Loucy (cell line): ENCODE measurements around the gene OCSTAMP.
A peak's percentile ranks its signal among the peaks of the same experiment; 100 is the strongest.

Source experiments
- CTCF ChIP-seq: fragments of 200-600 bp; sonication (generic); conservative IDR thresholded peaks from 2 replicates; pipeline ENCODE4 v1.5.1; 2014; ENCODE audit warnings: mild to moderate bottlenecking, antibody characterized with exemption, low read length
- EZH2phosphoT487 ChIP-seq: fragments of 200-600 bp; IDR thresholded peaks from 2 replicates; pipeline ENCODE4 v1.6.1; 2018; ENCODE audit warnings: antibody characterized with exemption, mild to moderate bottlenecking, moderate library complexity, borderline replicate concordance

GRCh38 chr20:46549188-46549972 lies 1.1 kb downstream of the OCSTAMP start:
- TF ChIP-seq CTCF = peak; percentile 67
- TF ChIP-seq EZH2phosphoT487 = no peak
